HL-60 (cell line): ENCODE data around the gene DPP10.

ENCODE experiments used
- DNase-seq, 2 experiments: peaks; one replicate each; pipeline ENCODE4 v3.0.0-alpha.2; 2010 to 2020; ENCODE audit warnings: low read depth in 1 of 2, low spot score in 1 of 2
- H3K27ac ChIP-seq: fragments of 250-450 bp; sonication (Bioruptor Pico); replicated peaks from 2 replicates; pipeline ENCODE4 v1.5.1; 2020; ENCODE audit warnings: mild to moderate bottlenecking, moderate library complexity
- H3K27me3 ChIP-seq: fragments of 250-450 bp; sonication (Bioruptor Pico); 2 replicates; pipeline ENCODE4 v1.5.1; 2021; ENCODE audit warnings: mild to moderate bottlenecking, moderate library complexity; ENCODE audit not compliant: insufficient read depth, poor library complexity, severe bottlenecking
- H3K4me3 ChIP-seq: replicated peaks from 2 replicates; pipeline ENCODE4 v1.5.1; 2011; ENCODE audit warnings: mild to moderate bottlenecking, control low read depth, low read length; ENCODE audit not compliant: insufficient read depth
- CTCF ChIP-seq: IDR thresholded peaks from one replicate; pipeline ENCODE4 v1.5.1; 2011; ENCODE audit warnings: low read length, control low read depth, inconsistent platforms; ENCODE audit not compliant: insufficient read depth
- GABPA ChIP-seq: IDR thresholded peaks from 2 replicates; pipeline ENCODE4 v1.6.1; 2012; ENCODE audit warnings: low read depth
- POLR2AphosphoS5 ChIP-seq: IDR thresholded peaks from 2 replicates; pipeline ENCODE4 v1.6.1; 2012; ENCODE audit warnings: low read depth
- REST ChIP-seq: IDR thresholded peaks from 2 replicates; pipeline ENCODE4 v1.6.1; 2012; ENCODE audit warnings: low read depth; ENCODE audit not compliant: insufficient replicate concordance
- SPI1 ChIP-seq: IDR thresholded peaks from 2 replicates; pipeline ENCODE4 v1.6.1; 2012; ENCODE audit warnings: low read depth, mild to moderate bottlenecking, borderline replicate concordance

DPP10 gene

GRCh38 chr2:115234737-115235136 lies 792.3 kb downstream of the DPP10 start:
- no peak for DNase-seq
- Histone ChIP-seq H3K27me3 (no peaks in the 10 kb centered on the region), H3K4me3 (no peak overlapping the region), H3K27ac (no peak overlapping the region)
- TF ChIP-seq POLR2AphosphoS5 (no peak), CTCF (no peak), REST (no peak), GABPA (no peak), SPI1 (no peak)

GRCh38 chr2:115248066-115248465 lies 805.6 kb downstream of the DPP10 start:
- H3K4me3 ChIP-seq = no peak overlapping the region
- no peak for DNase-seq
- H3K27me3 ChIP-seq = no peaks in the 10 kb centered on the region
- no peak for TF ChIP-seq SPI1
- no peak for TF ChIP-seq POLR2AphosphoS5
- no peak for TF ChIP-seq GABPA
- TF ChIP-seq CTCF = no peak
- no peak for TF ChIP-seq REST
- no peak overlapping the region for H3K27ac ChIP-seq

GRCh38 chr2:115277366-115277765 lies 834.9 kb downstream of the DPP10 start:
- Histone ChIP-seq H3K27me3 (no peaks in the 10 kb centered on the region), H3K27ac (no peak overlapping the region), H3K4me3 (no peak overlapping the region)
- TF ChIP-seq REST = no peak
- no peak for TF ChIP-seq GABPA
- TF ChIP-seq POLR2AphosphoS5 = no peak
- no peak for TF ChIP-seq SPI1
- TF ChIP-seq CTCF = no peak
- no peak for DNase-seq
